ENCODE data around the gene BUB1. TPM values are rescaled to one million over a fixed set of nuclear protein-coding genes. Genes with fewer than 3 reads are reported as not detected.

BUB1 gene
- total RNA-seq, 2 donors from 2014 or later = 0.27 to 0.49 TPM

DNA sequence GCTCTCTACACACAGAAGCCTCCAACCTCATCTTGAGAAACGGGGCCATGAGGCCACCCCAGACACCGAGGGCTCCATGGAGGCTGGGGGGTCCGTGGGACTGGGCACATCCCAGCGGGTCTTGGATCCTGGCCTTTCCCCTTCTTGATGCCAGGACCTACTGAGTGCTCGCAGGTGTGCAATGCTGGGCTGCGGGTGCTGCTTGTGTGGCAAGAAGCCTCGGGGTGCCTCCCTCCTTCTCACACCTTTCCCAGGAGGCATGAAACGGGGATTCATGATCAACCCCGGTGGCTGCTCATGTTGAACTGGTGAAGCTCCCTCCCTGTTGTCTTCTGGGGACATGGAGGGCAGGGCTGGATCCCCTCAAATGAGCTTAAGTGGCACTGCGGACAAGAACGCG, 2.0 kb upstream of the BUB1 start:
- Histone ChIP-seq H3K27me3 (replicated peaks; ENCODE audit: insufficient read depth) (no peaks in the 10 kb centered on the region), H3K9me3 (no peaks in the 10 kb centered on the region), H3K36me3 (no peaks in the 10 kb centered on the region), H3K4me1 (ENCODE audit: control insufficient read depth in 1 of 2, low read depth in 2 of 2) (peaks cover 2 to 17% of the 10 kb centered on the region in 2 donors), H3K4me3 (peak overlapping the region; percentile 82), H3K27ac (no peak overlapping the region)
- TF ChIP-seq, protein P1, sequence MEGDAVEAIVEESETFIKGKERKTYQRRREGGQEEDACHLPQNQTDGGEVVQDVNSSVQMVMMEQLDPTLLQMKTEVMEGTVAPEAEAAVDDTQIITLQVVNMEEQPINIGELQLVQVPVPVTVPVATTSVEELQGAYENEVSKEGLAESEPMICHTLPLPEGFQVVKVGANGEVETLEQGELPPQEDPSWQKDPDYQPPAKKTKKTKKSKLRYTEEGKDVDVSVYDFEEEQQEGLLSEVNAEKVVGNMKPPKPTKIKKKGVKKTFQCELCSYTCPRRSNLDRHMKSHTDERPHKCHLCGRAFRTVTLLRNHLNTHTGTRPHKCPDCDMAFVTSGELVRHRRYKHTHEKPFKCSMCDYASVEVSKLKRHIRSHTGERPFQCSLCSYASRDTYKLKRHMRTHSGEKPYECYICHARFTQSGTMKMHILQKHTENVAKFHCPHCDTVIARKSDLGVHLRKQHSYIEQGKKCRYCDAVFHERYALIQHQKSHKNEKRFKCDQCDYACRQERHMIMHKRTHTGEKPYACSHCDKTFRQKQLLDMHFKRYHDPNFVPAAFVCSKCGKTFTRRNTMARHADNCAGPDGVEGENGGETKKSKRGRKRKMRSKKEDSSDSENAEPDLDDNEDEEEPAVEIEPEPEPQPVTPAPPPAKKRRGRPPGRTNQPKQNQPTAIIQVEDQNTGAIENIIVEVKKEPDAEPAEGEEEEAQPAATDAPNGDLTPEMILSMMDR (IDR thresholded peaks at IDR 0.05) = no peak
- ATAC-seq (ENCODE audit: insufficient number of reproducible peaks, low FRiP score, low read depth) = no peak
- no peak for DNase-seq (ENCODE audit: low spot score)

DNA sequence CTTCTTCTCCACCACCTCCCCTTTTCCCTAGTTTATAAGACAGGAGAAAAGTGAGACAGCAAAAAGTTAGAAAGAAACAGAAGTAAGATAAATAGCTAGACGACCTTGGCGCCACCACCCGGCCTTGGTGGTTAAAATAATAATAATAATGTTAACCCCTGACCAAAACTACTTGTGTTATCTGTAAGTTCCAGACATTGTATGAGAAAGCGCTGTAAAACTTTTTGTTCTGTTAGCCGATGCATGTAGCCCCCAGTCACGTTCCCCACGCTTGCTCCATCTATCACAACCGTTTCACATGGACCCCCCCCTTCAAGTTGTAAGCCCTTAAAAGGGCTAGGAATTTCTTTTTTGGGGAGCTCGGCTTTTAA, 1.5 kb upstream of the BUB1 start:
- H3K4me3 ChIP-seq = peak overlapping the region; percentile 82
- DNase-seq (ENCODE audit: low spot score) (no peak), ATAC-seq (ENCODE audit: insufficient number of reproducible peaks, low FRiP score, low read depth) (no peak)
- peak overlapping the region in 1 of 2 donors; percentile 89 for H3K27ac ChIP-seq
- peaks cover 2 to 17% of the 10 kb centered on the region in 2 donors for H3K4me1 ChIP-seq (ENCODE audit: control insufficient read depth in 1 of 2, low read depth in 2 of 2)
- TF ChIP-seq, protein P1 (IDR thresholded peaks at IDR 0.05) = no peak
- no peaks in the 10 kb centered on the region for H3K27me3 ChIP-seq (replicated peaks; ENCODE audit: insufficient read depth)
- no peaks in the 10 kb centered on the region for H3K36me3 ChIP-seq
- H3K9me3 ChIP-seq = no peaks in the 10 kb centered on the region

DNA sequence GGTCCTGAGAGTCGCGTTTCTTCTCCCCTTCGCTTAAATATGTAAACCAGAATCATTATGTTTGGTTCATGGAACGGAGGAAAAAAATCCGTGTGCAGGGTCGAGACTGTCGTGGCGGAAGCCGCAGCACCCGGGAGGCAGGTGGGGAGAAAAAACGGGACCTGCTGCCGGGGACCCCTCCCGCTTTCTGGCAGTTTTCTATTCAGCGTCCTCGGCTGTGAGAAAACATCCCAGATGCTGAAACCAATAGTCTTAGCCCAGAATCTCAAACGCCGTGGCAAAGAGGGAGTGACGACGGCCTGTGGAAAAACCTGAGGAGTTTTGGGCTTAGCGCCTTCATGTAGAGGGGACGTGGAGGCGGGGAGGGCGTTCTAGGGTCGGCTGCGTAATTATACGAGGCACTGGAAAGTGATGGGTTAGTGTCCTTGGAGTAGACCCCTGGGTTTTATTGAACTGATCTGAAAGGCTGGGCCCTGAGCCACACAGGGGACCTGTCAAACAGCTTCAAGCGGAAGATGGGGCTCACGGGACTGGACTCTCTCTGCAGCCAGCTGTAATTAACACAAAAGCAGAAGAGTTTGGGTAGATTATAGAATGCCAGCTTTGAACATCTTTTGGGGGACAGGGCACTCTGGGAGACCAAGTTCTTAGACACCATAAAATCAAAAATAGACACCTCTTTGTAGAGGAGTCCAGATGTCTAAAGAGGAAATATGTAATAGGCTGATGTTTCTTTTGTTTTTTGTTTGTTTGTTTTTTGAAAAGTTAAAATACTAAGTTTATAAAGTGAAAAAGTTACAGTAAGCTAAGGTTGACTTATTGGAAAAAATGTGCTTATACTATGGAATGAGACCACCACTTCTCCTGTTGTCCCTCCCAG, 834 bp upstream of the BUB1 start:
- TF ChIP-seq, protein P1 (IDR thresholded peaks at IDR 0.05) = no peak
- H3K27ac ChIP-seq = peak overlapping the region; percentile 84 to 89
- ATAC-seq (ENCODE audit: insufficient number of reproducible peaks, low FRiP score, low read depth) = peak; percentile 35
- H3K27me3 ChIP-seq (replicated peaks; ENCODE audit: insufficient read depth) = no peaks in the 10 kb centered on the region
- peaks cover 2 to 17% of the 10 kb centered on the region in 2 donors for H3K4me1 ChIP-seq (ENCODE audit: control insufficient read depth in 1 of 2, low read depth in 2 of 2)
- H3K9me3 ChIP-seq = no peaks in the 10 kb centered on the region
- no peak for DNase-seq (ENCODE audit: low spot score)
- no peaks in the 10 kb centered on the region for H3K36me3 ChIP-seq
- H3K4me3 ChIP-seq = peak overlapping the region; percentile 82

DNA sequence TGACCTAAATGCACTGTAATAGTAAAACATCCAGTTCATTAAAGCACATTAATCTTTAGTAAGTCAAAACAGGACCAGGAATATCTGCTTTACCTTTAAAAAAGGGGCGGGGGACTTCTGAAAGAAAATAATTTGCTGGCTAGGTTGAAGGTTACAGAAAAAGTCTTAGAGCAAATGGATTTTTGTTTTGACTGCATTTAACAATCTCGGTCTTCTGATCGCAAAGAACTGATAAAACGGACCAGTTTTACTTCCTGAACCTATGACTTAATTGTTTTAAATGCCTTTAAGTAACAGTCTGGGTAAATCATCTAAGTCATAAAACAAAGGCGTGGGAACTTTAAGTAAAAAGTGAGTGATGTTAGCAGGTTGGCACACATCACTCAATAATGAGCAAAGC, 783 bp downstream of the BUB1 start:
- Histone ChIP-seq H3K36me3 (no peaks in the 10 kb centered on the region), H3K27ac (no peak overlapping the region), H3K27me3 (replicated peaks; ENCODE audit: insufficient read depth) (no peaks in the 10 kb centered on the region), H3K9me3 (no peaks in the 10 kb centered on the region), H3K4me3 (no peak overlapping the region), H3K4me1 (ENCODE audit: control insufficient read depth in 1 of 2, low read depth in 2 of 2) (peaks cover 2 to 17% of the 10 kb centered on the region in 2 donors)
- ATAC-seq (ENCODE audit: insufficient number of reproducible peaks, low FRiP score, low read depth) = no peak
- DNase-seq (ENCODE audit: low spot score) = no peak
- TF ChIP-seq, protein P1 (IDR thresholded peaks at IDR 0.05) = no peak

DNA sequence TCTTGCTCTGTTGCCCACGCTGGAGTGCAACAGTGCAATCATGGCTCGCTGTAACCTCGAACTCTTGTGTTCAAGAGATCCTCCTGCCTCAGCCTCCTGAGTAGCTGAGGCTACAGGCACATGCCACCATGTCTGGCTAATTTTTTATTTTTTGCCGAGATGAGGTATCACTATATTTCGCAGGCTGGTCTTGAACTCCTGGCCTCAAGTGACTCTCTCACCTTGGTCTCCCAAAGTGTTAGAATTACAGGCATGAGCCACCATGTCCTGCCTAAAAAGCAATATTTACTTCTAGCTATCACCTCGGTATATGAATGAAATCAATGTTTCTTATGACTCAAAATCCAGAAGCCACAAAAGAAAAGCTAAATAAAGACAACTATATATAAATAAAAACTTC, 2.2 kb downstream of the BUB1 start:
- DNase-seq (ENCODE audit: low spot score) (no peak), ATAC-seq (ENCODE audit: insufficient number of reproducible peaks, low FRiP score, low read depth) (no peak)
- no peaks in the 10 kb centered on the region for H3K27me3 ChIP-seq (replicated peaks; ENCODE audit: insufficient read depth)
- H3K4me1 ChIP-seq (ENCODE audit: control insufficient read depth in 1 of 2, low read depth in 2 of 2) = peaks cover 2 to 17% of the 10 kb centered on the region in 2 donors
- H3K36me3 ChIP-seq = no peaks in the 10 kb centered on the region
- no peak overlapping the region for H3K27ac ChIP-seq
- TF ChIP-seq, protein P1 (IDR thresholded peaks at IDR 0.05) = no peak
- H3K4me3 ChIP-seq = no peak overlapping the region
- H3K9me3 ChIP-seq = no peaks in the 10 kb centered on the region
